OCI-M2 (cell line): Measurements from ENCODE around the gene SLC2A6.
A peak's percentile ranks its signal among the peaks of the same experiment; 100 is the strongest.
"Not testable (repeated sequence)": the region's sequence is repeated elsewhere in the genome, so short reads cannot be mapped to it uniquely, and the experiment has no call there.

ENCODE experiments used
- DNase-seq: peaks from one replicate; lab custom pipeline; 2025; ENCODE audit not compliant: unreplicated experiment; lab: John Stamatoyannopoulos, UW

Gene SLC2A6

GRCh38 chr9:133463234-133463863, 15.6 kb downstream of the SLC2A6 start:
- no peak for DNase-seq

DNA sequence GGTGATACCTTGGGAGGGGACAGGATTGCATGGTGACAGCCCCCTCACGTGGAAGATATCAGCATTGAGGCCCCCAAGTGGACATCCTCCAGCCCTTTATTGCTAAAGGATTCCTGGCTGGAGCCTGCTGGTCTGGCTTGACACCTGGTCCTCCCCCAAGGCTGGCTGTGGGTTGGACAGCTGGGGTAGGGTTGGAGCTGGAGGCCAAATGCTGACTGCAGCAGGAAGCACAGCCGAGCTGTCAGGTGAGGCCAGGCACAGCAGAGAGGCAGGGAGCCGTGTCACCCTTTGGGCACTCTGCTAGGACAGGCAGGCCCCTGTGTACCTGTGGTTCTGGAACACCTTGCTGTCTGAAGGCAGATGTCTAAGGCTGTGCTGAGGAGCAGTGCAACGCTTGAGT, 16.9 kb downstream of the SLC2A6 start:
- no peak for DNase-seq

DNA sequence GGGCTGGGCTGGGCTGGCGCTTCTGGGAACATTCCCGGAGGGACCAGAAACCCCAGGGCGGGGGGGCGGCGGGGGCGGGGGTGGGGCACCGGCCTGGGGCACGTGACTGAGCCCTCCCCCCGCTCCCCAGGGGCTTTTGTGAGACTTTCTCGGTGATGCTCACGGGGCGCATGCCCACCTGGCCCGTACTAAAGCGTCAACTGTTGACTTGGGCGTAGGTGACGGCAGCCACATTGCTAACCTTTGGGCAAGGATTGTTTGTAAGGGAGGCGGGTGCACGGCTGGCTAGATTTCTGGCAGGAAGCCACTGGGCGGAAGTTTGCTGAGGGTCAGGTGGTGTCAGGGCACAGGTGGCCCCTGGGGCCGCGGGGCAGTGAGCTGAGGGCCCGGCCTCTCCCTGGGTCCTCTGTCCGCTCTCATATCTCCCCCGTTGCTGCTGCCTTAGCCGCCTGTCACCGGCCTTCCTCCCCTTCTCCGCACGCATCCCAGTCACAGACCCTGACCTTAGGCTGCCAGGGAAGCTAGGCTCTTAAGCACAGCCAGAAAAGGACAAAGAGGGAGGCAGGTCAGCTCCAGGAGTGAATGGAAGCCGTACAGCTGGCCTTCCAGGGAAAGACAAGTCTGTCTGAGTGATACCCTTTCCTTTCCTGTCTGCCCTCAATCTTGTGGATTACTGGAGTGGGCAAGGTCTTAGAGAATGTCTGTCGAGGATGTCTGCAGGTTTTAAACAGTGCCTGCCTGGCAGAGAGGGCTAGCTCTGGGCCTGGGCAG, 18.3 kb downstream of the SLC2A6 start:
- no peak for DNase-seq

- peak; percentile 81 for DNase-seq
These were observed 19.2 kb downstream of the SLC2A6 start, which contains the start of gene CACFD1 for GRCh38 chr9:133459476-133460404. CACFD1 (plus strand) TSS chr9:133459978; CDS start chr9:133460067, 89 bp downstream.

DNA sequence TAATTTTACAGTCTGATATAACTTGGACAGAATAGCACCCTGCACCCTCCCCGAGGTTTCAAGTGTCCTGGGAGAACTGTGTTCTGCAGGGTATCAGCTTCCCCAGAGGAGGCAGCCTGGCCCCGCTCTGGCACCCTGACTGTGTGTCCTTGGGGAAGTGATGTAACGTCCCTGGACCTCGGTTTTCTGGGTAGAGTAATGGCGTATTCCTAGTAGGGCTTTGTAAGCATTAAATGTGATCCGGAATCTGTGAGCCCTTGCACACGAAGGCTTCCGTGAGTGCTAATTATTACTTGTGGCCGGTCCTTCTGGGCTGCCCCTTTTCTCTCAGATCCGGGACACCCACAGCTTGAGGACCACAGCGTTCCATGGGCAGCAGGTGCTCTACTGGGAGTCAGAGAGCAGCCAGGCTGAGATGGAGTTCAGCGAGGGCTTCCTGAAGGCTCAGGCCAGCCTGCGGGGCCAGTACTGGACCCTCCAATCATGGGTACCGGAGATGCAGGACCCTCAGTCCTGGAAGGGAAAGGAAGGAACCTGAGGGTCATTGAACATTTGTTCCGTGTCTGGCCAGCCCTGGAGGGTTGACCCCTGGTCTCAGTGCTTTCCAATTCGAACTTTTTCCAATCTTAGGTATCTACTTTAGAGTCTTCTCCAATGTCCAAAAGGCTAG, 20.1 kb downstream of the SLC2A6 start:
- DNase-seq, result no peak

- DNase-seq, result no peak
These were observed 21.2 kb downstream of the SLC2A6 start for GRCh38 chr9:133457748-133458147.

GRCh38 chr9:133457233-133457632, 21.7 kb downstream of the SLC2A6 start:
- no peak for DNase-seq

DNA sequence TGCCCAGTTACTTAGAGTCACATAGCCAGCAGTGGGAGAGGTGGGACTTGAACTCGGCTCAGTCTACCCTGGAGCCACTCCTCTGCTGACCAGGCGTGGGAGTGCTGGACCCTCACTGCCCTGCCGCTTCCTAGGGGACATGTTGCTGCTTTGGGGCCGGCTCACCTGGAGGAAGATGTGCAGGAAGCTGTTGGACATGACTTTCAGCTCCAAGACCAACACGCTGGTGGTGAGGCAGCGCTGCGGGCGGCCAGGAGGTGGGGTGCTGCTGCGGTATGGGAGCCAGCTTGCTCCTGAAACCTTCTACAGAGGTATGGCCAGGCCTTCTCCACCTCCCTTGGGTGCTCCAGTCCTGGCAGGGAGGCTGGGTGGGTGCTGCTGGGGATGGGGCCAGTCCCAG, 22.5 kb downstream of the SLC2A6 start:
- no peak for DNase-seq

- DNase-seq, result no peak
These were observed 23.0 kb downstream of the SLC2A6 start for GRCh38 chr9:133455936-133456335.

DNA sequence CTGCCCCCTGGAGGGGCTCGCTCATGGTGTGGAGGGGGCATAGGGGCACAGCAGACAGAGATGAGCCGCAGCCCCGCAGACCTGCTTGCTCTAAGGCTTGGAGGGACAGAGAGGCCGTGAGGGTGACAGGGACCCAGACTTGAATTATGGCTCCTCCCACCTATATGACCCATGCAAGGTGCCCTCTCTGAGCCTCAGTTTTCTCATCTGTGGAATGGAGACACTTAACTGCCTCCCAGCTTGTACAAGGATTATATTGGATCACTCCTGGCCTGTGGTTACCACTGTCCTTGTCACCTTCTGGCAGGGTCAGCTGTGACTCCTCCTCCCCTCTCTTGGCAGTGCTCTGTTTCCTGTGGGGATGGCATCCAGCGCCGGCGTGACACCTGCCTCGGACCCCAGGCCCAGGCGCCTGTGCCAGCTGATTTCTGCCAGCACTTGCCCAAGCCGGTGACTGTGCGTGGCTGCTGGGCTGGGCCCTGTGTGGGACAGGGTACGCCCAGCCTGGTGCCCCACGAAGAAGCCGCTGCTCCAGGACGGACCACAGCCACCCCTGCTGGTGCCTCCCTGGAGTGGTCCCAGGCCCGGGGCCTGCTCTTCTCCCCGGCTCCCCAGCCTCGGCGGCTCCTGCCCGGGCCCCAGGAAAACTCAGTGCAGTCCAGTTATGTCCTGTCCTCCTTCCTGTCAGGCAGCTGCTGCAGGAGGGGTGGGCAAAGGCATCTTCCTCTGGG, 23.8 kb downstream of the SLC2A6 start:
- DNase-seq, result no peak

GRCh38 chr9:133454325-133454724, 24.6 kb downstream of the SLC2A6 start:
- no peak for DNase-seq

DNA sequence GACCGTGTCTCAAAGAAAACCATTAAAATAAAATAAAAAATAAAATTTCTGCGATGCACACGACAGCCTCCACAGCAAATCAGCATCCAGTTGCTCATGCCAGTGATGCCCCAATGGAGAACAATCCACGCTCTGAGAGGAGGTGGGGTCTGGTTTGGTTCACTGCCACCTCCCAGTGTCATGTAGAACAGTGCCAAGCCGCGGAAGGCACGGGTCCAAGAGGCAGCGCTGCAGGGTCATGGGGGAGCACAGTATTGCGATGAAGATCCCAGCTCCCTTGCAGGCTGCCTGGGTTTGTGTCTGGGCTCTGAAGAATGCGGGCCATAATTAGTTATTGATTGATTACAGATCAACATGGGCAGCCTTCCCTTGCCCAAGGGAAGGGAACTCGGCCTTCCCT, 25.2 kb downstream of the SLC2A6 start:
- no peak for DNase-seq

- DNase-seq, result no peak
These were observed 26.3 kb downstream of the SLC2A6 start for GRCh38 chr9:133452562-133452961.

- not testable (repeated sequence) for DNase-seq
These were observed 27.0 kb downstream of the SLC2A6 start for GRCh38 chr9:133451865-133452264.

- no peak for DNase-seq
These were observed 29.1 kb downstream of the SLC2A6 start for GRCh38 chr9:133449760-133450159.

- no peak for DNase-seq
These were observed 30.4 kb downstream of the SLC2A6 start for GRCh38 chr9:133448487-133448972.

GRCh38 chr9:133445293-133445969, 33.5 kb downstream of the SLC2A6 start:
- DNase-seq, result no peak

DNA sequence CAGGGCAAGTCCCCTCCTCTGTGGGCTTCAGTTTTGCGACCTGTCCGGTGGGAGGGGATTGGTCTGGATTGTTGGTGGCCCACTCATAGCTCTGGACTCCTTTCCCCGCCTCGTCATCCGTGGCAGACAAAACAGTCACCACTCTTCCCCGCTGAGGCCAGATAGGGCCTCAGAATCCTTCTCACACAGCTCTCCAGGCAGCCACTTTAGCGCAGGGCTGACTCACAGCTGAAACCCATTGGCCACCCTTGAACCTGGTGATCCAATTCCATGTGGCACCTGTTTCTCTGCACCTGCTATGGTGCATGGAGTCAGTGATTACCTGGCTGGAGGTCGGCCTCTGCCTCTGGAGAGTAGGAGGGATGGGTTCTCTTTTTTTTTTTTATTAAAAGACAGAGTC, 34.9 kb downstream of the SLC2A6 start:
- DNase-seq, result no peak

- no peak for DNase-seq
These were observed 35.7 kb downstream of the SLC2A6 start for GRCh38 chr9:133443248-133443647.

DNA sequence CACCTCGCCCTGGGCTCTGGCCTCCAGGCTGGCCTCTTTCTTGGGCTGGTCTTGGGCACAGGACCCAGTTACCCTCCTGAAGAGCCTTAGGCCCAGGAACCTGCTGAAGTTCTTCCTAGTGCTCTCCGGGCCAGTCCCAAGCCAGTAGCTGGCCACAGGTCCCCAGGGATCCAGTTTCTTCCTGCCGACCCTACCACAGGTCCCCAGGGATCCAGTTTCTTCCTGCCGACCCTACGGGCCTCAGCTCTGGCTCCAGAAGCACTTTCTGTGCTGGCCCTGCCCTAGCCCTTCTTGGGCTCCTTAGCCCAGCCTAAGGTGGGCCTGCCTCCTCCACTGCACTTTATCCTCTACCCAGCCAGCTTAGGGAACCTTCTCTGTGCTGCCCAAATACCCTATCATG, 37.3 kb downstream of the SLC2A6 start:
- DNase-seq, result no peak
